A549 (cell line): ENCODE measurements around the gene PAXIP1. TPM values are rescaled to one million over a fixed set of nuclear protein-coding genes. Genes with fewer than 3 reads are reported as not detected.

Experiments used
- ATAC-seq, 2 experiments: fragments of 200-7000 bp in 1 of 2; fragments of >200 bp in 1 of 2; cut with Nextera tagmentation in 1 of 2; cut with Tn5 transposase in 1 of 2; 3 replicates each; pipeline versions ENCODE4 v1.8.0 to v1.9.1; 2018 to 2020; ENCODE audit warnings: mild to moderate bottlenecking in 1 of 2, moderate library complexity in 1 of 2
- CTCF ChIA-PET: fragments of 300-600 bp; sonication (Branson Sonifier 250); formaldehyde crosslinking; extraction: SDS; loops from one replicate; lab custom pipeline; 2021; ENCODE audit warnings: antibody characterized with exemption, inconsistent platforms; lab: Yijun Ruan, JAX
- POLR2A ChIA-PET: fragments of 350-600 bp; formaldehyde crosslinking; extraction: SDS; loops from one replicate; lab custom pipeline; 2021; ENCODE audit warnings: antibody characterized with exemption, inconsistent platforms; lab: Yijun Ruan, JAX
- DNase-seq, 2 experiments: peaks; one replicate each; pipeline versions ENCODE4 v3.0.0 to v3.0.0-alpha.2; 2011 to 2016; ENCODE audit warnings: low read depth in 1 of 2, low spot score in 1 of 2
- FAIRE-seq: peaks from 2 replicates; lab custom pipeline; 2011; peaks lifted over from hg19 to GRCh38; lab: Jason Lieb, UNC
- H3K27ac ChIP-seq, 2 experiments: fragments of >200 bp; sonication (Bioruptor Twin); formaldehyde crosslinking; 3 replicates each; pipeline ENCODE4 v1.5.1; 2016 to 2017
- H3K4me1 ChIP-seq: fragments of >200 bp; sonication (Bioruptor Twin); formaldehyde crosslinking; 3 replicates; pipeline ENCODE4 v1.6.1; 2016
- H3K4me2 ChIP-seq: fragments of >200 bp; sonication (Bioruptor Twin); formaldehyde crosslinking; 3 replicates; pipeline ENCODE4 v1.6.1; 2016
- H3K4me3 ChIP-seq: fragments of >200 bp; sonication (Bioruptor Twin); formaldehyde crosslinking; 3 replicates; pipeline ENCODE4 v1.5.1; 2016
- H3K9me3 ChIP-seq: fragments of >200 bp; sonication (Bioruptor Twin); formaldehyde crosslinking; 3 replicates; pipeline ENCODE4 v1.6.1; 2016
- CBX2 ChIP-seq: fragments of 200-600 bp; sonication (generic); IDR thresholded peaks from 2 replicates; pipeline ENCODE4 v1.6.1; 2016; ENCODE audit warnings: low read depth, mild to moderate bottlenecking, borderline replicate concordance
- EHMT2 ChIP-seq: fragments of 200-600 bp; sonication (generic); IDR thresholded peaks from 2 replicates; pipeline ENCODE4 v1.6.1; 2016; ENCODE audit warnings: antibody characterized with exemption, low read depth, mild to moderate bottlenecking, moderate library complexity
- HEYL ChIP-seq: fragments of 250-450 bp; sonication (Bioruptor Pico); IDR thresholded peaks from 2 replicates; pipeline ENCODE4 v1.8.0; 2021; ENCODE audit warnings: mild to moderate bottlenecking, moderate library complexity
- HOXB5 ChIP-seq: fragments of 250-450 bp; sonication (Bioruptor Pico); IDR thresholded peaks from 2 replicates; pipeline ENCODE4 v1.5.0; 2020; ENCODE audit warnings: mild to moderate bottlenecking, moderate library complexity
- JUNB ChIP-seq: fragments of >200 bp; sonication (Bioruptor Twin); formaldehyde crosslinking; IDR thresholded peaks from 2 replicates; pipeline ENCODE4 v1.6.1; 2016
- MAFK ChIP-seq: fragments of 450-650 bp; IDR thresholded peaks from 2 replicates; pipeline ENCODE4 v1.6.1; 2014; ENCODE audit not compliant: partially characterized antibody
- MAZ ChIP-seq: fragments of 150-350 bp; IDR thresholded peaks from 2 replicates; pipeline ENCODE4 v1.6.1; 2014; ENCODE audit warnings: antibody characterized with exemption, low read depth, low read length, borderline replicate concordance
- NPAS2 ChIP-seq: fragments of 250-450 bp; sonication (Bioruptor Pico); IDR thresholded peaks from 2 replicates; pipeline ENCODE4 v1.8.0; 2022; ENCODE audit warnings: mild to moderate bottlenecking, moderate library complexity, borderline replicate concordance
- POLR2AphosphoS2 ChIP-seq: conservative IDR thresholded peaks from 2 replicates; pipeline ENCODE4 v1.6.1; 2012; ENCODE audit warnings: low read length, improper control_type of control experiment, inconsistent platforms
- RARB ChIP-seq: fragments of 250-450 bp; sonication (Bioruptor Pico); IDR thresholded peaks from 2 replicates; pipeline ENCODE4 v1.8.0; 2021; ENCODE audit warnings: mild to moderate bottlenecking, moderate library complexity
- RFX5 ChIP-seq: fragments of 450-650 bp; IDR thresholded peaks from 2 replicates; pipeline ENCODE4 v1.7.1; 2014; ENCODE audit warnings: antibody characterized with exemption, mild to moderate bottlenecking, moderate library complexity
- RNF2 ChIP-seq: fragments of 200-600 bp; sonication (generic); IDR thresholded peaks from 2 replicates; pipeline ENCODE4 v1.6.1; 2016; ENCODE audit warnings: low read depth, mild to moderate bottlenecking, antibody characterized with exemption, moderate library complexity, borderline replicate concordance
- TFCP2L1 ChIP-seq: fragments of 250-450 bp; sonication (Bioruptor Pico); IDR thresholded peaks from 2 replicates; pipeline ENCODE4 v1.5.0; 2021; ENCODE audit warnings: mild to moderate bottlenecking
- ZNF302 ChIP-seq: fragments of 250-450 bp; sonication (Bioruptor Pico); IDR thresholded peaks from 2 replicates; pipeline ENCODE4 v1.9.0; 2021; ENCODE audit warnings: inconsistent platforms, mild to moderate bottlenecking, moderate library complexity
- ZSCAN20 ChIP-seq: fragments of 250-450 bp; sonication (Bioruptor Pico); IDR thresholded peaks from 2 replicates; pipeline ENCODE4 v1.8.0; 2022; ENCODE audit warnings: mild to moderate bottlenecking, moderate library complexity
- WGBS: methylation state at CpG from one replicate; pipeline ENCODE4 v1.1.6; 2017; ENCODE audit errors: missing lambda C conversion rate; 5-methylcytosine and 5-hydroxymethylcytosine counted together
- polyA plus RNA-seq, 4 experiments: library from polyadenylated mRNA; depleted of rRNA in 3 of 4; stranded (reverse); fragments of >200 nt; fragmentation: RNase III in 1 of 4; extraction: RNeasy Plus Mini Kit Qiagen cat#74134 plus additional on column Dnase treatment in 1 of 4; gene quantifications; 2 replicates in 3 of 4; 3 replicates in 1 of 4; pipeline ENCODE4 v1.2.3, GENCODE V29; 2011 to 2017
- TF ChIP-seq, protein P1 (sequence below): IDR thresholded peaks from 2 replicates; pipeline ENCODE4 v1.6.1; 2012
- TF ChIP-seq, protein P2 (sequence below): fragments of >200 bp; sonication (Bioruptor Twin); formaldehyde crosslinking; IDR thresholded peaks from 3 replicates; pipeline ENCODE4 v1.6.1; 2016
- TF ChIP-seq, protein P3 (sequence below): fragments of 150-350 bp; IDR thresholded peaks from 2 replicates; pipeline ENCODE4 v1.6.1; 2014; ENCODE audit warnings: low read depth, mild to moderate bottlenecking, low read length
- TF ChIP-seq, protein P4 (sequence below): fragments of 250-450 bp; sonication (Bioruptor Pico); IDR thresholded peaks from 2 replicates; pipeline ENCODE4 v1.5.0; 2021; ENCODE audit warnings: mild to moderate bottlenecking, moderate library complexity, borderline replicate concordance
- TF ChIP-seq, protein P5 (sequence below): fragments of 250-450 bp; sonication (Bioruptor Pico); IDR thresholded peaks from 2 replicates; pipeline ENCODE4 v1.5.0; 2020; ENCODE audit warnings: low read depth, mild to moderate bottlenecking, moderate library complexity
- TF ChIP-seq, protein P6 (sequence below): fragments of 450-650 bp; IDR thresholded peaks from 2 replicates; pipeline ENCODE4 v1.6.1; 2014; ENCODE audit warnings: antibody characterized with exemption

PAXIP1 gene
- polyA plus RNA-seq, 2 of the 4 experiments (the other 2 are of a cell fraction): 15.3 to 15.7 TPM

DNA sequence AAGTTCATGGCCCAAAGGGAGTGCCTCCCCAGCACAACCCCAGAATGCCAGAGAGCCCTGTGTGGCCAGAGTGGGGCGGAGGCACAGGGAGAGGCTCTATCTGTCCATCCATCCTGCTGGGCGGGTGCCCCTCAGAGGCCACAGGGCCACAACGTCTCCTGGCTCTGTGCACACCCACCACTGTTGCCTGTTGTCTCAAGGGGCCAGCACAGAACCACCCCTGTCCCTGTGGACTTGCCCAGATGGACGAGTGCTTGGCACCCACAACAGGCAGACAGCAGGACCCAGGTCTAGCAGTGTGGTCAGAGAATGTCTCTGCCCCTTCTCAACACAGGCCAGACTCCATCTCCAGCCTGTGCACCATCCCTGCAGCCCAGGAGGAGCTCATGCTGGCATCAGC lies 92.8 kb downstream of the PAXIP1 start:
- Histone ChIP-seq H3K9me3 (peaks cover 9% of the 10 kb centered on the region; the same call in 2 of the 3 replicates), H3K4me2 (no peak overlapping the region), H3K27ac (no peak overlapping the region), H3K4me1 (no peaks in the 10 kb centered on the region), H3K4me3 (no peak overlapping the region)
- FAIRE-seq: no peak
- ChIA-PET POLR2A (no interaction called here), CTCF (interaction anchor here (0.8 kb wide), 1 partner anchor 17 kb away, joined by 4 read pairs; no protein-coding TSS in a partner anchor)
- DNase-seq: no peak
- TF ChIP-seq ZSCAN20 (CRISPR knock-in tag): no peak
- no peak for TF ChIP-seq RNF2
- TF ChIP-seq, protein P1, sequence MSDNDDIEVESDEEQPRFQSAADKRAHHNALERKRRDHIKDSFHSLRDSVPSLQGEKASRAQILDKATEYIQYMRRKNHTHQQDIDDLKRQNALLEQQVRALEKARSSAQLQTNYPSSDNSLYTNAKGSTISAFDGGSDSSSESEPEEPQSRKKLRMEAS: no peak
- TF ChIP-seq, protein P2, sequence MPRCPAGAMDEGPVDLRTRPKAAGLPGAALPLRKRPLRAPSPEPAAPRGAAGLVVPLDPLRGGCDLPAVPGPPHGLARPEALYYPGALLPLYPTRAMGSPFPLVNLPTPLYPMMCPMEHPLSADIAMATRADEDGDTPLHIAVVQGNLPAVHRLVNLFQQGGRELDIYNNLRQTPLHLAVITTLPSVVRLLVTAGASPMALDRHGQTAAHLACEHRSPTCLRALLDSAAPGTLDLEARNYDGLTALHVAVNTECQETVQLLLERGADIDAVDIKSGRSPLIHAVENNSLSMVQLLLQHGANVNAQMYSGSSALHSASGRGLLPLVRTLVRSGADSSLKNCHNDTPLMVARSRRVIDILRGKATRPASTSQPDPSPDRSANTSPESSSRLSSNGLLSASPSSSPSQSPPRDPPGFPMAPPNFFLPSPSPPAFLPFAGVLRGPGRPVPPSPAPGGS: no peak
- no peak for TF ChIP-seq RARB (CRISPR knock-in tag)
- no peak for TF ChIP-seq MAZ
- no peak for TF ChIP-seq TFCP2L1 (CRISPR knock-in tag)
- TF ChIP-seq CBX2: no peak
- TF ChIP-seq, protein P3, sequence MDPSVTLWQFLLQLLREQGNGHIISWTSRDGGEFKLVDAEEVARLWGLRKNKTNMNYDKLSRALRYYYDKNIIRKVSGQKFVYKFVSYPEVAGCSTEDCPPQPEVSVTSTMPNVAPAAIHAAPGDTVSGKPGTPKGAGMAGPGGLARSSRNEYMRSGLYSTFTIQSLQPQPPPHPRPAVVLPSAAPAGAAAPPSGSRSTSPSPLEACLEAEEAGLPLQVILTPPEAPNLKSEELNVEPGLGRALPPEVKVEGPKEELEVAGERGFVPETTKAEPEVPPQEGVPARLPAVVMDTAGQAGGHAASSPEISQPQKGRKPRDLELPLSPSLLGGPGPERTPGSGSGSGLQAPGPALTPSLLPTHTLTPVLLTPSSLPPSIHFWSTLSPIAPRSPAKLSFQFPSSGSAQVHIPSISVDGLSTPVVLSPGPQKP: no peak
- TF ChIP-seq HOXB5 (CRISPR knock-in tag): no peak
- no peak for TF ChIP-seq NPAS2
- ATAC-seq: no peak
- WGBS: 15% methylated on average over 4 of the region's 4 CpGs

DNA sequence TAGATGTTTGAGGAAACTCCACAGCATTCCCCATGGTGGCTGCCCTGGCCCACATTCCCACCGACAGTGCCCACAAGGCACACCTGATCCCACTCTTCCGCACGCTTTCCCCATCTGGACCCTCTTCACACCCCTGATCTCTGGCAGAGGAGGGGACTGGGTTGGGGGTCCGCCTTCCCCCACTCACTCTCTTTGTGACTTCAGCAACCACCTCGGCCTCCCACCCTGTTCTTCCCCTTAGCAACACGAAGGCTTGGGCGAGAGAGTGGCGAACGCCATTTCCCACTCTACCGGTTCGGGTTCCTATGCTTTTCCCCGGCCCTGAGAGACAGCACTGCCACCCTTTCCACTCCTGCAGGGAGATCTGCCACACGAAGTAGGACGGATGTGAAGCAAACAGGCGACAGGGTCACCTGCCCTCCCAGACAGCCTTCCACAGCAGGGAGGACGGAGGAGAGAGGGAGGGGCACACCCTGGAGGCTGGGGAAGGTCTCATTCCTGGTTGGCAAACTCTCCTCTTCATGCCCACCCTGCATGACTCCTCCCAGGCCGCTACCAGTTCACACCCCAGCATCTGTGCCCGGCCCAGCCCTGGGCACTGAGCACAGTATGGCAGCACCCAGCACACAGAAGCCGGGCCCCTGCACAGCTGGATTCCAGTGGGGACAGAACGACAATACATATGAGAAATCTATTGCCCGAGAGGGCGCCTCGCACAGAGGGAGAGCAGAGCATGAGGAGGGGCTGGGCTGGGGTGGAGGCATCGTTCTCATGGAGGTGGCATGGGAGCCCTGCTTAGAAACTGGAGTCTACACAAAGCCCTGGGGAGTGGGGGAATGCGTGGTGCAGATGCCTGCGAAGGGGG lies 93.5 kb downstream of the PAXIP1 start:
- Histone ChIP-seq H3K9me3 (peaks cover 9% of the 10 kb centered on the region; the same call in 2 of the 3 replicates), H3K4me1 (no peaks in the 10 kb centered on the region), H3K4me2 (no peak overlapping the region), H3K27ac (no peak overlapping the region), H3K4me3 (no peak overlapping the region)
- DNase-seq (no peak), FAIRE-seq (no peak), ATAC-seq (no peak)
- ChIA-PET POLR2A (no interaction called here), CTCF (no interaction called here)
- 37% methylated on average over 21 of the region's 26 CpGs for WGBS
- TF ChIP-seq, protein P4, sequence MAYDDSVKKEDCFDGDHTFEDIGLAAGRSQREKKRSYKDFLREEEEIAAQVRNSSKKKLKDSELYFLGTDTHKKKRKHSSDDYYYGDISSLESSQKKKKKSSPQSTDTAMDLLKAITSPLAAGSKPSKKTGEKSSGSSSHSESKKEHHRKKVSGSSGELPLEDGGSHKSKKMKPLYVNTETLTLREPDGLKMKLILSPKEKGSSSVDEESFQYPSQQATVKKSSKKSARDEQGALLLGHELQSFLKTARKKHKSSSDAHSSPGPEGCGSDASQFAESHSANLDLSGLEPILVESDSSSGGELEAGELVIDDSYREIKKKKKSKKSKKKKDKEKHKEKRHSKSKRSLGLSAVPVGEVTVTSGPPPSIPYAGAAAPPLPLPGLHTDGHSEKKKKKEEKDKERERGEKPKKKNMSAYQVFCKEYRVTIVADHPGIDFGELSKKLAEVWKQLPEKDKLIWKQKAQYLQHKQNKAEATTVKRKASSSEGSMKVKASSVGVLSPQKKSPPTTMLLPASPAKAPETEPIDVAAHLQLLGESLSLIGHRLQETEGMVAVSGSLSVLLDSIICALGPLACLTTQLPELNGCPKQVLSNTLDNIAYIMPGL: no peak
- TF ChIP-seq, protein P3: no peak
- TF ChIP-seq ZNF302 (CRISPR knock-in tag) (no peak), RFX5 (no peak), HEYL (no peak), EHMT2 (no peak), ZSCAN20 (CRISPR knock-in tag) (no peak), MAFK (no peak), JUNB (no peak), POLR2AphosphoS2 (no peak)
- TF ChIP-seq, protein P5, sequence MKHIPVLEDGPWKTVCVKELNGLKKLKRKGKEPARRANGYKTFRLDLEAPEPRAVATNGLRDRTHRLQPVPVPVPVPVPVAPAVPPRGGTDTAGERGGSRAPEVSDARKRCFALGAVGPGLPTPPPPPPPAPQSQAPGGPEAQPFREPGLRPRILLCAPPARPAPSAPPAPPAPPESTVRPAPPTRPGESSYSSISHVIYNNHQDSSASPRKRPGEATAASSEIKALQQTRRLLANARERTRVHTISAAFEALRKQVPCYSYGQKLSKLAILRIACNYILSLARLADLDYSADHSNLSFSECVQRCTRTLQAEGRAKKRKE (CRISPR knock-in tag): no peak
- TF ChIP-seq, protein P6, sequence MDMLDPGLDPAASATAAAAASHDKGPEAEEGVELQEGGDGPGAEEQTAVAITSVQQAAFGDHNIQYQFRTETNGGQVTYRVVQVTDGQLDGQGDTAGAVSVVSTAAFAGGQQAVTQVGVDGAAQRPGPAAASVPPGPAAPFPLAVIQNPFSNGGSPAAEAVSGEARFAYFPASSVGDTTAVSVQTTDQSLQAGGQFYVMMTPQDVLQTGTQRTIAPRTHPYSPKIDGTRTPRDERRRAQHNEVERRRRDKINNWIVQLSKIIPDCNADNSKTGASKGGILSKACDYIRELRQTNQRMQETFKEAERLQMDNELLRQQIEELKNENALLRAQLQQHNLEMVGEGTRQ: no peak
